ENCODE measurements around the gene CD3G.

Gene CD3G

GRCh38 chr11:118312328-118312727 is 31.8 kb upstream of the CD3G start:
- Histone ChIP-seq H3K9ac (ENCODE audit: low read length) (no peak overlapping the region), H3K18ac (ENCODE audit: low read depth in 1 of 2, low read length in 2 of 2) (no peak overlapping the region), H4K91ac (ENCODE audit: low read length) (no peak overlapping the region), H3K4me3 (ENCODE audit: insufficient read depth in 1 of 2, low read depth in 1 of 2, low read length in 2 of 2) (no peak overlapping the region), H3K14ac (ENCODE audit: low read length in 2 of 2) (no peak overlapping the region), H3K4me2 (ENCODE audit: low read length, poor library complexity, severe bottlenecking) (no peak overlapping the region), H3K23ac (ENCODE audit: low read length in 2 of 2) (no peak overlapping the region), H3K27me3 (ENCODE audit: control insufficient read depth in 1 of 2, insufficient read depth in 1 of 2, low read length in 2 of 2) (peaks cover 37 to 50% of the 10 kb centered on the region in 2 experiments), H3K4ac (ENCODE audit: low read depth in 1 of 2, low read length in 2 of 2) (no peak overlapping the region), H2AK5ac (ENCODE audit: low read length, severe bottlenecking) (no peak overlapping the region), H3K36me3 (ENCODE audit: control insufficient read depth in 1 of 2, insufficient read depth in 2 of 2, low read depth in 1 of 2, low read length in 2 of 2) (no peaks in the 10 kb centered on the region), H2AFZ (ENCODE audit: low read depth, low read length) (no peak overlapping the region), H2BK120ac (ENCODE audit: low read depth, low read length) (no peak overlapping the region), H3K79me1 (replicated peaks; ENCODE audit: low read length, poor library complexity, severe bottlenecking) (no peaks in the 10 kb centered on the region), H2BK12ac (ENCODE audit: low read length in 2 of 2) (no peak overlapping the region), H3K27ac (ENCODE audit: low read length, poor library complexity, severe bottlenecking) (no peak overlapping the region), H3K4me1 (ENCODE audit: control insufficient read depth, insufficient read depth, low read depth, low read length) (peaks cover 4% of the 10 kb centered on the region), H2BK15ac (ENCODE audit: low read depth, poor library complexity, severe bottlenecking) (no peak overlapping the region), H4K8ac (ENCODE audit: low read length) (no peak overlapping the region), H2BK5ac (ENCODE audit: low read depth, low read length, poor library complexity, severe bottlenecking) (no peak overlapping the region), H3K9me3 (ENCODE audit: control insufficient read depth, low read length) (no peaks in the 10 kb centered on the region)
- WGBS: 95% methylated on average over 2 of the region's 2 CpGs
- DNase-seq: no peak

- Histone ChIP-seq H4K8ac (ENCODE audit: low read length) (no peak overlapping the region), H2BK12ac (ENCODE audit: low read length in 2 of 2) (no peak overlapping the region), H3K9ac (ENCODE audit: low read length) (no peak overlapping the region), H3K27ac (ENCODE audit: low read length, poor library complexity, severe bottlenecking) (no peak overlapping the region), H2AK5ac (ENCODE audit: low read length, severe bottlenecking) (no peak overlapping the region), H3K9me3 (ENCODE audit: control insufficient read depth, low read length) (no peaks in the 10 kb centered on the region), H3K18ac (ENCODE audit: low read depth in 1 of 2, low read length in 2 of 2) (no peak overlapping the region), H3K14ac (ENCODE audit: low read length in 2 of 2) (no peak overlapping the region), H3K79me1 (replicated peaks; ENCODE audit: low read length, poor library complexity, severe bottlenecking) (no peaks in the 10 kb centered on the region), H3K27me3 (ENCODE audit: control insufficient read depth in 1 of 2, insufficient read depth in 1 of 2, low read length in 2 of 2) (peaks cover 37 to 50% of the 10 kb centered on the region in 2 experiments), H3K4me2 (ENCODE audit: low read length, poor library complexity, severe bottlenecking) (no peak overlapping the region), H2AFZ (ENCODE audit: low read depth, low read length) (no peak overlapping the region), H3K4me3 (ENCODE audit: insufficient read depth in 1 of 2, low read depth in 1 of 2, low read length in 2 of 2) (no peak overlapping the region), H2BK5ac (ENCODE audit: low read depth, low read length, poor library complexity, severe bottlenecking) (no peak overlapping the region), H3K4ac (ENCODE audit: low read depth in 1 of 2, low read length in 2 of 2) (no peak overlapping the region), H2BK15ac (ENCODE audit: low read depth, poor library complexity, severe bottlenecking) (no peak overlapping the region), H2BK120ac (ENCODE audit: low read depth, low read length) (no peak overlapping the region), H4K91ac (ENCODE audit: low read length) (no peak overlapping the region), H3K4me1 (ENCODE audit: control insufficient read depth, insufficient read depth, low read depth, low read length) (peaks cover 4% of the 10 kb centered on the region), H3K23ac (ENCODE audit: low read length in 2 of 2) (no peak overlapping the region), H3K36me3 (ENCODE audit: control insufficient read depth in 1 of 2, insufficient read depth in 2 of 2, low read depth in 1 of 2, low read length in 2 of 2) (no peaks in the 10 kb centered on the region)
- no peak for DNase-seq
- 63% methylated on average over 1 of the region's 4 CpGs for WGBS
Measured at GRCh38 chr11:118313242-118313641, 30.9 kb upstream of the CD3G start.

DNA sequence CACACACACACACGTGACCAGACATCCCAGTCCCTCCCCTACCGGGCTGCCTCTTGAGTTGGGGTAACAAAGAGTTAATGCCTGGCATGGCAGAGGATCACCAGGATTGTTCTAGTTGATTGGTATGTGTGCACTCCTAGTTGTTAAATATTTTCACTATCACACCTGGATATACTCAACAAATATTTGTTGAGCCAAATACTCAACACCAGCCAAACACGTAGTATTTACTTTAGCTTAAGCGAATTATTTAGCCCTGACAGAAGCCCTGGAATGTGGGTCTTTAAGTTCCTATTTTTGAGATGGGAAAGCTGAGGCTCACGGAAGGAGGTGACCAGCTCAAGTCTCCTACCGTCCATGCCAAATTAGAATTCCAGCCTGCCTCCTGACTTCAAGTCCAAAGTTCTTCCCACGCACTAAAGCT is 29.1 kb upstream of the CD3G start:
- H3K4me3 ChIP-seq (ENCODE audit: insufficient read depth in 1 of 2, low read depth in 1 of 2, low read length in 2 of 2): no peak overlapping the region
- H2BK5ac ChIP-seq (ENCODE audit: low read depth, low read length, poor library complexity, severe bottlenecking): no peak overlapping the region
- H2AK5ac ChIP-seq (ENCODE audit: low read length, severe bottlenecking): no peak overlapping the region
- peaks cover 4% of the 10 kb centered on the region for H3K4me1 ChIP-seq (ENCODE audit: control insufficient read depth, insufficient read depth, low read depth, low read length)
- no peak overlapping the region for H4K8ac ChIP-seq (ENCODE audit: low read length)
- no peak overlapping the region for H4K91ac ChIP-seq (ENCODE audit: low read length)
- H3K9me3 ChIP-seq (ENCODE audit: control insufficient read depth, low read length): no peaks in the 10 kb centered on the region
- H3K36me3 ChIP-seq (ENCODE audit: control insufficient read depth in 1 of 2, insufficient read depth in 2 of 2, low read depth in 1 of 2, low read length in 2 of 2): no peaks in the 10 kb centered on the region
- no peak overlapping the region for H2BK12ac ChIP-seq (ENCODE audit: low read length in 2 of 2)
- no peak overlapping the region for H3K14ac ChIP-seq (ENCODE audit: low read length in 2 of 2)
- H2AFZ ChIP-seq (ENCODE audit: low read depth, low read length): no peak overlapping the region
- no peak overlapping the region for H2BK15ac ChIP-seq (ENCODE audit: low read depth, poor library complexity, severe bottlenecking)
- H3K18ac ChIP-seq (ENCODE audit: low read depth in 1 of 2, low read length in 2 of 2): no peak overlapping the region
- H3K27me3 ChIP-seq (ENCODE audit: control insufficient read depth in 1 of 2, insufficient read depth in 1 of 2, low read length in 2 of 2): peaks cover 44 to 64% of the 10 kb centered on the region in 2 experiments
- H3K23ac ChIP-seq (ENCODE audit: low read length in 2 of 2): no peak overlapping the region
- 58% methylated on average over 5 of the region's 7 CpGs for WGBS
- H2BK120ac ChIP-seq (ENCODE audit: low read depth, low read length): no peak overlapping the region
- no peak for DNase-seq
- H3K27ac ChIP-seq (ENCODE audit: low read length, poor library complexity, severe bottlenecking): no peak overlapping the region
- no peak overlapping the region for H3K4ac ChIP-seq (ENCODE audit: low read depth in 1 of 2, low read length in 2 of 2)
- H3K4me2 ChIP-seq (ENCODE audit: low read length, poor library complexity, severe bottlenecking): no peak overlapping the region
- H3K9ac ChIP-seq (ENCODE audit: low read length): no peak overlapping the region
- H3K79me1 ChIP-seq (replicated peaks; ENCODE audit: low read length, poor library complexity, severe bottlenecking): no peaks in the 10 kb centered on the region

DNA sequence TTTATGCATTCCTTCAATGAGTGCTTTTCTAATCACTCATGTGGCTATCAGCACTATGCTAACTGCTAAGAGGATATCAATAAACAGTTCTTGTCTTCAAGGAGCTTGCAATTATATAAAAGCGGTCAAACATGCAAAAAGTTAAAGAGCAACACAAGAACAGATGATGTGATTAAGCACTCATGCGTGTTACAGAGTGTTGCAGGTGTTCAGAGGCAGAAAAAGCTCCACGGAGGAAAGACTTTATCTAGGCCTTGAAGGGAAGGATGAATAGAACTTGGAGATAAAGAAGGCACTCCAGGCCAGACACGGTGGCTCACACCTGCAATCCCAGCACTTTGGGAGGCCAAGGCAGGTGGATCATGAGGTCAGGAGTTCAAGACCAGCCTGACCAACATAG is 26.0 kb upstream of the CD3G start:
- H3K27me3 ChIP-seq (ENCODE audit: control insufficient read depth in 1 of 2, insufficient read depth in 1 of 2, low read length in 2 of 2): peaks cover 31 to 41% of the 10 kb centered on the region in 2 experiments
- no peak overlapping the region for H2BK12ac ChIP-seq (ENCODE audit: low read length in 2 of 2)
- H3K14ac ChIP-seq (ENCODE audit: low read length in 2 of 2): no peak overlapping the region
- no peak overlapping the region for H2BK120ac ChIP-seq (ENCODE audit: low read depth, low read length)
- no peak for DNase-seq
- H3K4me2 ChIP-seq (ENCODE audit: low read length, poor library complexity, severe bottlenecking): no peak overlapping the region
- no peak overlapping the region for H3K27ac ChIP-seq (ENCODE audit: low read length, poor library complexity, severe bottlenecking)
- no peak overlapping the region for H4K8ac ChIP-seq (ENCODE audit: low read length)
- 94% methylated on average over 4 of the region's 4 CpGs for WGBS
- no peak overlapping the region for H3K23ac ChIP-seq (ENCODE audit: low read length in 2 of 2)
- no peak overlapping the region for H3K4ac ChIP-seq (ENCODE audit: low read depth in 1 of 2, low read length in 2 of 2)
- no peak overlapping the region for H2BK15ac ChIP-seq (ENCODE audit: low read depth, poor library complexity, severe bottlenecking)
- H3K18ac ChIP-seq (ENCODE audit: low read depth in 1 of 2, low read length in 2 of 2): no peak overlapping the region
- no peak overlapping the region for H3K9ac ChIP-seq (ENCODE audit: low read length)
- H2BK5ac ChIP-seq (ENCODE audit: low read depth, low read length, poor library complexity, severe bottlenecking): no peak overlapping the region
- no peak overlapping the region for H2AFZ ChIP-seq (ENCODE audit: low read depth, low read length)
- no peak overlapping the region for H2AK5ac ChIP-seq (ENCODE audit: low read length, severe bottlenecking)
- peaks cover 4% of the 10 kb centered on the region for H3K4me1 ChIP-seq (ENCODE audit: control insufficient read depth, insufficient read depth, low read depth, low read length)
- no peak overlapping the region for H3K4me3 ChIP-seq (ENCODE audit: insufficient read depth in 1 of 2, low read depth in 1 of 2, low read length in 2 of 2)
- H3K9me3 ChIP-seq (ENCODE audit: control insufficient read depth, low read length): no peaks in the 10 kb centered on the region
- no peak overlapping the region for H4K91ac ChIP-seq (ENCODE audit: low read length)
- H3K79me1 ChIP-seq (replicated peaks; ENCODE audit: low read length, poor library complexity, severe bottlenecking): no peaks in the 10 kb centered on the region
- H3K36me3 ChIP-seq (ENCODE audit: control insufficient read depth in 1 of 2, insufficient read depth in 2 of 2, low read depth in 1 of 2, low read length in 2 of 2): no peaks in the 10 kb centered on the region
